GM12872 (cell line): Measurements from ENCODE around the gene KCNIP1.

Source experiments
- TF ChIP-seq, protein P1 (sequence below): IDR thresholded peaks from 3 replicates; pipeline ENCODE4 v1.5.1; 2011; ENCODE audit warnings: low read depth, mild to moderate bottlenecking, low read length, moderate library complexity; ENCODE audit not compliant: insufficient read depth

Gene KCNIP1

DNA sequence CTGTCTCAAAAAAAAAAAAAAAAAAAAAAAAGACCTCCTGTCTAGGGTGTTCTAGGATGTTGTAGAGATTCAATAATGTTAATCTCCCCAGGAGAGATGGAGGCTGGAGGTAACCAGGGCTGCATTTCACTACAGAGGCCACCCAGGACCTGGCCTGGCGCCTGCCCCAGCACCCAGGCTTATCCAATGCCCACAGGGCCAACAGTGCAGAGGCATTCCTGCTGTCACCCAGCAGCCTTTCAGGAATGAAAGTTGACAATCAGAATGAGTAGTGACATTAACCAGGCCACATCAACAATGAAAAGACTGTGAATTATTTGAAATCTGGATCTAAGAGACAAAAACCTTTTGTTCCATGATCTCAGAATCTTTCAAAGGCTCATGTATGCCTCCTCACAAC lies 243.5 kb downstream of the KCNIP1 start:
- TF ChIP-seq, protein P1, sequence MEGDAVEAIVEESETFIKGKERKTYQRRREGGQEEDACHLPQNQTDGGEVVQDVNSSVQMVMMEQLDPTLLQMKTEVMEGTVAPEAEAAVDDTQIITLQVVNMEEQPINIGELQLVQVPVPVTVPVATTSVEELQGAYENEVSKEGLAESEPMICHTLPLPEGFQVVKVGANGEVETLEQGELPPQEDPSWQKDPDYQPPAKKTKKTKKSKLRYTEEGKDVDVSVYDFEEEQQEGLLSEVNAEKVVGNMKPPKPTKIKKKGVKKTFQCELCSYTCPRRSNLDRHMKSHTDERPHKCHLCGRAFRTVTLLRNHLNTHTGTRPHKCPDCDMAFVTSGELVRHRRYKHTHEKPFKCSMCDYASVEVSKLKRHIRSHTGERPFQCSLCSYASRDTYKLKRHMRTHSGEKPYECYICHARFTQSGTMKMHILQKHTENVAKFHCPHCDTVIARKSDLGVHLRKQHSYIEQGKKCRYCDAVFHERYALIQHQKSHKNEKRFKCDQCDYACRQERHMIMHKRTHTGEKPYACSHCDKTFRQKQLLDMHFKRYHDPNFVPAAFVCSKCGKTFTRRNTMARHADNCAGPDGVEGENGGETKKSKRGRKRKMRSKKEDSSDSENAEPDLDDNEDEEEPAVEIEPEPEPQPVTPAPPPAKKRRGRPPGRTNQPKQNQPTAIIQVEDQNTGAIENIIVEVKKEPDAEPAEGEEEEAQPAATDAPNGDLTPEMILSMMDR = no peak

- TF ChIP-seq, protein P1 = peak; percentile 47
These were observed 244.0 kb downstream of the KCNIP1 start for GRCh38 chr5:170747851-170748250.

GRCh38 chr5:170748951-170749471 lies 245.2 kb downstream of the KCNIP1 start:
- TF ChIP-seq, protein P1 = no peak

DNA sequence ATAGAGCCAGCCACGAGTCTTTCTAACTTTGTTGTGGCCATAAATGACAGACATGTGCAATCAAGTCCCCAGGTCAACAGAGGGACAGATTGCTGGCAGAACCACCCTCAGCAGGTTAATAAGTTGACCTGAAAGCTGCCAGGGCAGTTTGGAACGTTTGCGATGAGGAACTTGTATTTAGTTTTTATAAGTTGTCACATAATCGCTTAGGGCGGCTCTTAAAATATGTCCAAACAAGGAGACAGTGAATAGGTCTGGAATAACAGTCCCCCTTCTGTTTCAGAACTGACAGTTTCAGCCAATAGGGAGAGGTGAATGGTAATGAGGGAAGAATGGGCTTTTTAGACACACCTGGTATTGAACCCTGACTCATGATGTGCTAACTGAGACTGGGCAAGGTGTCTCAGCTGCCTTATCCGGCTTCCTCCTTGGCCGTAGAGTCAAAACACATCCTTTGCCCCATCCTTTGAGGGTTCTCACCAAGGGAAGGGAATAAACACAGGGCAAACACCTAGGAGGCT lies 246.2 kb downstream of the KCNIP1 start:
- TF ChIP-seq, protein P1 = no peak

DNA sequence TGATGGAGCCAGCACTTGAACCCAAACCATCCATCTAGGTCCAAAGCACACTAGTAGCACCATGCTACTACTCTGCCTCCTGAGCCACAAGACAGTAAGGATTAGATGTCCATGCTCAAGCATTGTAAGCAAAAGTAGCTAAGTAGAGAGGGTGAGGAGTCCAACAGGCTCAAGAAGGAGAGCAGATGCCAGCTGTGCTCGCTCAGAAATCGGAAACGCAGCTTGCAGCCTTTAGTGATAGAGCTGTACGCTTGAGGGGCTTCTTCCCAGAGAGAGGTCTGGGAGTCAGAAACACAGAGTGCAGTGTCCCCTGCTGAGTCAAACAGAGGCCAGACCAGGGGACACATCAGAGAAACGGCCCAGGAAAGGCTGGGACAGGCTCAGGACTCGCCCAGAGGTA lies 247.0 kb downstream of the KCNIP1 start:
- TF ChIP-seq, protein P1 = no peak

DNA sequence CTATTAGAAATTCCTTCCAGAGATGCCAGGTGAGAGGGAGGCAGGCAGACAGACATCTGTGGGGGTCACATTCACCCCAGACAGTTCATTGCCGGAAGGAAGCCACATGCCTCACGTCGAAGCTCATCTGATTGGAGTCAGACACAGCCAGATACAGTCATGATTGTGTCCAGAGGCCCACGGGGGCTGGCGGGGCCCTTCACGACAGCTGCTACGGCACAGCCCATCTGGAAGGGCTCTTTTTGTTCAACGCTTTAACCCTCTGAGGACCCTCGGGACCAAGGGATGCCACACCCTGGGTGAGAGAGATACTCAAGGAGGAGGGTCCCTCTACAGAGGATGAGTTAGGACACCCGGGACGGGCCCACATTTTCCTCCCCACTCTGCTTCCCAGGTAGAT lies 247.8 kb downstream of the KCNIP1 start:
- TF ChIP-seq, protein P1 = no peak

DNA sequence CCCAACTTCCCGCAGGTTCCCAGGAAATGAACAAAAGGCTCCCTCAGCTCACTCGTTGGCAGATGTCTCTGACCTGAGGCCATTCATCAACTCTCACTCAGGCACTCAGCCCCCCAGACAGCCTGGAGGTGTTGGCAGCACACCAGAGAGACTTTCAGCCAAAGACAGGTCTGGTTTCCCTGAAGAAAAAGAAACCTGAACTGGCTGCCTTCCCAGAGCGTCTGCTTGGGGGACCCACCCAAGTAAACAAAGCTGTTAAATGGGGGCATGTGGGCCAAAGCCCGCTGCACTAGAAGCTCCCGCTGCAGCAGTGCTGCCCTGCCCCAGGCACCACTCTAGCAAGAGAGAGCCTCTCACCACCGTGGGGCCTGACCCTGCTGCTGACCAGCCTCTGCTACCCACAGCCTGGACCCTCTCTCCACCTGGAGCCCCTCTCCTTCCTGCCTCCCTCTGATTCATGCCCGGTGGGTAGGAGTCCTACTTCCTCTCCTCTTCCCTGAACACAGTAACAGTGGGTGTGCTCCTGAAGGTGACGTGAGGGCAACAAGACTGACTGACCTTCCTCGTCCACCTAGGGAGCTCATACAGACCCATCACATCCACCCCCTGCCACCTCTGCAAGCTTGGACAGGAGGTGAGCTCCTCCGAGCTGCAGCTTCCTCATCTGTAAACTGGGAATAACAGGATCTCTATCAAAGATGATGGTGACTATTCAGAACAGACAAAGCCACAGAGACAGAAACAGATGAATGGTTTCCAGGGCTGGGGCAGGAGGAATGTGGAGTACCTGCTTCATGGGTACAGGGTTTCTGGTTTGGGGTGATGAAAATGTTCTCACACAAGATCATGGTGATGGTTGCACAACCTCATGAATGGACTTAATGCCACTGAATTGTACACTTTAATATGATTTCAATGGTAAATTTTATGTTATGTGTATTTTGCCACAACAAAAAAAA lies 248.7 kb downstream of the KCNIP1 start:
- TF ChIP-seq, protein P1 = no peak
